ENCODE measurements around the gene XCL1. TPM values are rescaled to one million over a fixed set of nuclear protein-coding genes. Genes with fewer than 3 reads are reported as not detected.

Gene XCL1
- total RNA-seq, 2 donors from 2014 or later: not detected

DNA sequence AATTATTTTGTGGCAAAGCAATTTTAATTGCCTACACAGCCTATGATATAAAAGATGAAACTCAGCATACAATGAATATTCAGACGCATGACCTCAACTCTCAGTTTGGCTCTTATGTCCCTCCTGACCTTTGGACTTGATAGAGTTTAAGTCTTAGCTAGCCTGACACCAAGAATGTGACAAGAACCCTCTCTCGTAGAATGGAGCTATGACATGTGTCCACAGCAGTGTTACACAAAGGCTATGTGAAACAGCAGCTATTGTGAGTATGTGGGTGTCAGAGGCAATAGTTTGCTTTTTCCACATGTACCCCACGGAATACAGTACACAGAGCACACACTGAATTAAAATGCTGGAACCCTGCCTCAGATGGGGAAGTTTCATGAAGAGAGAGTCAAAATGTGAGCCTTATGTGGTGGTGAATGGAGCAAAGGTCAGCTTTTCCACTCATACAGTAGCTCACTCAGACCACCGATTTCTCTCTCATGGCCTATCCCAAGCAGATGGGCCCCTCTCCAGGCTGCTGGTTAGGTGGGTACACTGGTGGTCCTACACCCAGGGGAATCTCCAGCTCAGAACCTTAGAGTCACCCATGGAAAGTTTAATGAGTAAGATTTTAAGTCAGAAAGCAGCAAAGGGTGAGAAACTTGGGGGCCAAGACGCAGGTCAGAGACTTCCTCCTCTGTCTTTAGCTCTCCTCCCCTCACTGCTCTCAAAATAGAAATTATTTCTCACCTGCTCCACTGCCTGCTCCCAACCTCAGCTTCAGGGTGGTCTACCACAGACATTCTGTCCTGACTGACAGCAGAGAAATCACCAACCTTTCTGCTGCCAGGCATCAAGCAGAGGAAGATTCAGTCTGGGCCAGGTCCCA, 22.5 kb upstream of the XCL1 start:
- ATAC-seq (no peak), DNase-seq (no peak)
- Histone ChIP-seq H3K27ac (no peak overlapping the region), H3K4me3 (no peak overlapping the region), H3K27me3 (no peaks in the 10 kb centered on the region), H3K9me3 (no peaks in the 10 kb centered on the region), H3K36me3 (replicated peaks in 1 of 2; ENCODE audit: insufficient read depth in 1 of 2, low read depth in 2 of 2) (no peaks in the 10 kb centered on the region), H3K4me1 (peaks cover 18% of the 10 kb centered on the region)
- intact Hi-C loops (cut with DNase I): no loop called here
- WGBS, 2 donors: 83 to 85% methylated on average over 5 of the region's 5 CpGs
- TF ChIP-seq, protein P1, sequence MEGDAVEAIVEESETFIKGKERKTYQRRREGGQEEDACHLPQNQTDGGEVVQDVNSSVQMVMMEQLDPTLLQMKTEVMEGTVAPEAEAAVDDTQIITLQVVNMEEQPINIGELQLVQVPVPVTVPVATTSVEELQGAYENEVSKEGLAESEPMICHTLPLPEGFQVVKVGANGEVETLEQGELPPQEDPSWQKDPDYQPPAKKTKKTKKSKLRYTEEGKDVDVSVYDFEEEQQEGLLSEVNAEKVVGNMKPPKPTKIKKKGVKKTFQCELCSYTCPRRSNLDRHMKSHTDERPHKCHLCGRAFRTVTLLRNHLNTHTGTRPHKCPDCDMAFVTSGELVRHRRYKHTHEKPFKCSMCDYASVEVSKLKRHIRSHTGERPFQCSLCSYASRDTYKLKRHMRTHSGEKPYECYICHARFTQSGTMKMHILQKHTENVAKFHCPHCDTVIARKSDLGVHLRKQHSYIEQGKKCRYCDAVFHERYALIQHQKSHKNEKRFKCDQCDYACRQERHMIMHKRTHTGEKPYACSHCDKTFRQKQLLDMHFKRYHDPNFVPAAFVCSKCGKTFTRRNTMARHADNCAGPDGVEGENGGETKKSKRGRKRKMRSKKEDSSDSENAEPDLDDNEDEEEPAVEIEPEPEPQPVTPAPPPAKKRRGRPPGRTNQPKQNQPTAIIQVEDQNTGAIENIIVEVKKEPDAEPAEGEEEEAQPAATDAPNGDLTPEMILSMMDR (IDR thresholded peaks at IDR 0.05): no peak
- TF ChIP-seq POLR2A (IDR thresholded peaks at IDR 0.05): no peak

DNA sequence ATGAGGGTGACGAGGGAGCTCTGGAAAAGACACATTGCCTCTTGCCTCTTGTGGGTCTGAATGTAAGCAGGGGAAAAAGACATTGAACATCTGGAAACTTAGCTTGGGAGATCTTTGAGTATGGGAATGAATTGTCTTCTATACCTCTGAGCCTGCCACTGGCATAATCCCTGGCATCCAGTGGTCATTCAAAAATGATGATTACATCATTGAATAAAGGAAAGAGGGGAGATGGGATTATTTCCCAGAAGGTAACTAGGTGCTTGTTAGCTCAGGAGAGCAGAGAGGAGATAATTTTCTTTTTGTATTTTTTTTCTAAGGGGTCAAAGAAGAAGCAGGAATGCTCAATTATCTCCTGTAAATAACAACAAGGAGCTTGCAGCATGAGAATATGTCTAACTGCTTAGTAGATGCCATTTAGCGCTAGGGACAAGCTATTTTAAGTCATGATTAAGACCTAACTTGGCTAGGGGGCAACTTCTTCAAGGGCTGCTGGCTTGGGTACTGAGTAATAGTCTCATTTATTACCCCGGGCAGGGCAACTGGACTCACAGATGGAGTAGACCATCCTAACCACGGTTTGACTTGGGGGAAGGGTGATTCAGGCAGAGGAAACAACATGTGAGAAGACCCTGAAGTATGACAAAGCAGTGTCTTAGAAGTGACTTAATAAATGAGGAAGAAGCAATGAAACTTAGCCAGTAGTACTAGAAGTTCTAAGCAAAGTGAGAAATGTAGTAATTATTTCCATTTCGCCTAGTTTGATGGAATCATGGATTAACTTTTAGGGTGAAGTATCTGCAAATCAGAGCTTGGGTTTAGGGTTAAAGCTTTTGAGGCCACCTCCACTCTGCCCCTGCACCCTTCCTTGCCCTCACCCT, 21.6 kb upstream of the XCL1 start:
- Histone ChIP-seq H3K36me3 (replicated peaks in 1 of 2; ENCODE audit: insufficient read depth in 1 of 2, low read depth in 2 of 2) (no peaks in the 10 kb centered on the region), H3K9me3 (no peaks in the 10 kb centered on the region), H3K4me1 (peaks cover 18% of the 10 kb centered on the region), H3K27ac (no peak overlapping the region), H3K4me3 (no peak overlapping the region), H3K27me3 (no peaks in the 10 kb centered on the region)
- TF ChIP-seq, protein P1 (IDR thresholded peaks at IDR 0.05): no peak
- TF ChIP-seq POLR2A (IDR thresholded peaks at IDR 0.05): no peak
- DNase-seq (no peak), ATAC-seq (no peak)
- 84 to 85% methylated on average over 5 of the region's 5 CpGs for WGBS, 2 donors
- intact Hi-C loops (cut with DNase I): no loop called here

DNA sequence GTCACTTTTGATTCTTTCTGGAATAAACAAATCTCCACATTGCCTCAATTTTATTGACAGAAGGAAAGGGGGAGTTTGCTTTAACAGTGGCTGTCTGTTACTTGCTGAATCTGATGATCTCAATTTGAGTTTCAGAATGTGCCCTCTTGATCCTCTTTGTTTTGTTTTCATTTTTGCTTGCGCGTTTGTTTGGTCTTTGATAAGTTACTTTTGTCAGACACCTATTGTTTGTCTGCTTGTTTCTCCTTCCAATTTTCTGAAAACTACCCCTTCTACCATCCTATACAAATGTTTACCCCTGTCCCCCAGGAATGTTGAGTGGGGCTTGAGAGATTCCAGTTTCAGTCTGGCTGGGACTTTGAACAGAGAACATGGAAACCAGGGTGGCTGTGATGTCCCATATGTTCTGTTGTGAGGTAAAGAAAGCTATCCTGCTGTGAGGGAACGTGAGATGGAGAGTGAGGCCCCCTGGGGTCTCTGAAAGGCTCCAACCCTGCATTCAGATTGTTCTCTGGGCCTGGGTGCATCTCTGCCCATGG, 20.8 kb upstream of the XCL1 start:
- TF ChIP-seq POLR2A (IDR thresholded peaks at IDR 0.05): no peak
- TF ChIP-seq, protein P1 (IDR thresholded peaks at IDR 0.05): no peak
- no peak overlapping the region for H3K4me3 ChIP-seq
- DNase-seq (no peak), ATAC-seq (no peak)
- intact Hi-C loops (cut with DNase I): no loop called here
- H3K4me1 ChIP-seq: peaks cover 18% of the 10 kb centered on the region
- no peak overlapping the region for H3K27ac ChIP-seq
- H3K9me3 ChIP-seq: no peaks in the 10 kb centered on the region
- 71 to 79% methylated on average over 3 of the region's 3 CpGs for WGBS, 2 donors
- H3K36me3 ChIP-seq (replicated peaks in 1 of 2; ENCODE audit: insufficient read depth in 1 of 2, low read depth in 2 of 2): no peaks in the 10 kb centered on the region
- no peaks in the 10 kb centered on the region for H3K27me3 ChIP-seq

DNA sequence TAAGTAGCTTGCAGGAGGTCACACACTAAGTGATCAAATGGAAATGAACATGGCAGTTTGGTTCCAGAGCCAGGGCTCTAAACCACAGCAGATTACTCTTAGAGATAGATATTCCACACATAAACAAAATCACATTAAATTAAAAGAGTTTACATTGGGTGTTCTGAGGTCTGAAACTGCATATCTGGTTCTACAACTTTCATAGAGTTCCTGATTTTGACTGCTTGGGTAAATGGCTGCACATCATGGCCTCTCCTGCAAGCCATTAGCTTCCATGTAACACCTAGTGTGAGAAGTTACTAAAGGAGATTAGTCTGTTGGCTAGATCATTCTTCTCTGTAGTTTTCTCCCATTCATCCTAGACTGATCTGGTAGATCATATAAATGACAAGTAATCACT, 19.8 kb upstream of the XCL1 start:
- no peaks in the 10 kb centered on the region for H3K36me3 ChIP-seq (replicated peaks in 1 of 2; ENCODE audit: insufficient read depth in 1 of 2, low read depth in 2 of 2)
- H3K27me3 ChIP-seq: no peaks in the 10 kb centered on the region
- H3K4me3 ChIP-seq: no peak overlapping the region
- DNase-seq: no peak
- ATAC-seq: no peak
- intact Hi-C loops (cut with DNase I): no loop called here
- no peak overlapping the region for H3K27ac ChIP-seq
- H3K4me1 ChIP-seq: peaks cover 7% of the 10 kb centered on the region
- H3K9me3 ChIP-seq: no peaks in the 10 kb centered on the region
- TF ChIP-seq, protein P1 (IDR thresholded peaks at IDR 0.05): no peak
- no peak for TF ChIP-seq POLR2A (IDR thresholded peaks at IDR 0.05)
